H9 (cell line): ENCODE measurements around the gene ATG4B. TPM values are rescaled to one million over a fixed set of nuclear protein-coding genes. Genes with fewer than 3 reads are reported as not detected.

ENCODE experiments used
- DNase-seq: peaks from one replicate; pipeline ENCODE4 v3.0.0-alpha.2; 2017
- H2AFZ ChIP-seq: one replicate; pipeline ENCODE4 v1.6.1; 2013; ENCODE audit warnings: mild to moderate bottlenecking, low read length, control low read depth, moderate library complexity
- H2AK5ac ChIP-seq: 2 replicates; pipeline ENCODE4 v1.6.1; 2013; ENCODE audit warnings: low read length, control low read depth, mixed read lengths; ENCODE audit not compliant: insufficient read length
- H2BK120ac ChIP-seq: one replicate; pipeline ENCODE4 v1.6.1; 2013; ENCODE audit warnings: low read depth, mild to moderate bottlenecking, low read length, control low read depth, inconsistent platforms; ENCODE audit not compliant: poor library complexity, severe bottlenecking
- H2BK12ac ChIP-seq: 2 replicates; pipeline ENCODE4 v1.6.1; 2013; ENCODE audit warnings: low read length, control low read depth, mixed read lengths, low read depth; ENCODE audit not compliant: insufficient read length
- H2BK15ac ChIP-seq: 2 replicates; pipeline ENCODE4 v1.6.1; 2013; ENCODE audit warnings: low read depth, low read length, control low read depth
- H2BK20ac ChIP-seq: one replicate; pipeline ENCODE4 v1.6.1; 2013; ENCODE audit warnings: low read depth, mild to moderate bottlenecking, low read length, control low read depth, inconsistent platforms; ENCODE audit not compliant: poor library complexity, severe bottlenecking
- H2BK5ac ChIP-seq: 2 replicates; pipeline ENCODE4 v1.6.1; 2013; ENCODE audit warnings: low read length, control low read depth, mixed read lengths; ENCODE audit not compliant: insufficient read length
- H3K14ac ChIP-seq: 2 replicates; pipeline ENCODE4 v1.6.1; 2013; ENCODE audit warnings: low read length, control low read depth; ENCODE audit not compliant: insufficient read depth
- H3K18ac ChIP-seq: 2 replicates; pipeline ENCODE4 v1.6.1; 2013; ENCODE audit warnings: low read depth, mild to moderate bottlenecking, mixed read lengths, low read length, control low read depth; ENCODE audit not compliant: insufficient read length
- H3K23ac ChIP-seq: 2 replicates; pipeline ENCODE4 v1.6.1; 2013; ENCODE audit warnings: low read length, control low read depth, mixed read lengths, low read depth; ENCODE audit not compliant: insufficient read length
- H3K23me2 ChIP-seq: 2 replicates; pipeline ENCODE4 v1.6.1; 2013; ENCODE audit warnings: low read depth, mild to moderate bottlenecking, mixed read lengths, low read length, control low read depth; ENCODE audit not compliant: insufficient read length, poor library complexity, severe bottlenecking
- H3K27ac ChIP-seq: 2 replicates; pipeline ENCODE4 v1.5.1; 2013; ENCODE audit warnings: low read length, control low read depth, mixed read lengths, low read depth; ENCODE audit not compliant: insufficient read length
- H3K27me3 ChIP-seq: 2 replicates; pipeline ENCODE4 v1.6.1; 2013; ENCODE audit warnings: low read length, control low read depth, inconsistent platforms; ENCODE audit not compliant: insufficient read depth
- H3K4ac ChIP-seq: 2 replicates; pipeline ENCODE4 v1.6.1; 2013; ENCODE audit warnings: low read depth, mild to moderate bottlenecking, control low read depth, inconsistent platforms, low read length, moderate library complexity
- H3K4me1 ChIP-seq: 2 replicates; pipeline ENCODE4 v1.6.1; 2013; ENCODE audit warnings: low read length, control low read depth, inconsistent platforms; ENCODE audit not compliant: insufficient read depth
- H3K4me2 ChIP-seq: 2 replicates; pipeline ENCODE4 v1.6.1; 2013; ENCODE audit warnings: low read length, control low read depth, mixed read lengths; ENCODE audit not compliant: insufficient read length, insufficient read depth
- H3K56ac ChIP-seq: 2 replicates; pipeline ENCODE4 v1.6.1; 2013; ENCODE audit warnings: low read depth, mild to moderate bottlenecking, mixed read lengths, low read length, control low read depth; ENCODE audit not compliant: insufficient read length
- H3K79me1 ChIP-seq: 2 replicates; pipeline ENCODE4 v1.6.1; 2013; ENCODE audit warnings: low read depth, mild to moderate bottlenecking, moderate library complexity, low read length, control low read depth, inconsistent platforms; ENCODE audit not compliant: insufficient read depth, poor library complexity, severe bottlenecking
- H3K79me2 ChIP-seq: 2 replicates; pipeline ENCODE4 v1.6.1; 2013; ENCODE audit warnings: low read length, control low read depth, inconsistent platforms; ENCODE audit not compliant: insufficient read depth
- H3K9ac ChIP-seq: 2 replicates; pipeline ENCODE4 v1.6.1; 2013; ENCODE audit warnings: low read length, control low read depth, mixed read lengths; ENCODE audit not compliant: insufficient read length; ENCODE audit errors: extremely low read depth
- H3K9me3 ChIP-seq: one replicate; pipeline ENCODE4 v1.6.1; 2013; ENCODE audit warnings: low read depth, low read length, inconsistent platforms; ENCODE audit not compliant: control insufficient read depth
- H3T11ph ChIP-seq: one replicate; pipeline ENCODE4 v1.6.1; 2013; ENCODE audit warnings: mild to moderate bottlenecking, low read length, control low read depth, inconsistent platforms
- H4K20me1 ChIP-seq: one replicate; pipeline ENCODE4 v1.6.1; 2013; ENCODE audit not compliant: control insufficient read depth, insufficient read length, insufficient read depth
- H4K5ac ChIP-seq: 2 replicates; pipeline ENCODE4 v1.6.1; 2013; ENCODE audit warnings: low read depth, mild to moderate bottlenecking, mixed read lengths, low read length, control low read depth; ENCODE audit not compliant: insufficient read length
- H4K8ac ChIP-seq: replicated peaks from 2 replicates; pipeline ENCODE4 v1.6.1; 2013; ENCODE audit warnings: low read length, control low read depth, mixed read lengths, low read depth; ENCODE audit not compliant: insufficient read length
- H4K91ac ChIP-seq: 2 replicates; pipeline ENCODE4 v1.6.1; 2013; ENCODE audit warnings: low read depth, mild to moderate bottlenecking, moderate library complexity, mixed read lengths, low read length, control low read depth; ENCODE audit not compliant: insufficient read length
- H3K27ac Mint-ChIP-seq, 3 experiments: 2 replicates in 2 of 3; 3 replicates in 1 of 3; pipeline ENCODE4 v1.8.0; 2020 to 2021; ENCODE audit warnings: mixed read lengths in 3 of 3, mild to moderate bottlenecking in 1 of 3, moderate library complexity in 1 of 3
- H3K27me3 Mint-ChIP-seq: 2 replicates; pipeline ENCODE4 v1.8.0; 2021; ENCODE audit warnings: low read depth, mild to moderate bottlenecking, moderate library complexity, mixed read lengths
- H3K36me3 Mint-ChIP-seq, 3 experiments: 2 replicates in 2 of 3; 3 replicates in 1 of 3; pipeline ENCODE4 v1.8.0; 2020 to 2021; ENCODE audit warnings: low read depth in 3 of 3, mixed read lengths in 3 of 3; ENCODE audit not compliant: insufficient read depth in 1 of 3
- H3K4me1 Mint-ChIP-seq, 2 experiments: 2 replicates each; pipeline ENCODE4 v1.8.0; 2020; ENCODE audit warnings: mixed read lengths in 2 of 2
- H3K4me3 Mint-ChIP-seq, 2 experiments: 2 replicates in 1 of 2; 3 replicates in 1 of 2; pipeline ENCODE4 v1.8.0; 2020 to 2021; ENCODE audit warnings: mild to moderate bottlenecking in 2 of 2, mixed read lengths in 2 of 2, moderate library complexity in 1 of 2
- H3K9me3 Mint-ChIP-seq, 2 experiments: 2 replicates in 1 of 2; 3 replicates in 1 of 2; pipeline ENCODE4 v1.8.0; 2020; ENCODE audit warnings: mild to moderate bottlenecking in 2 of 2, mixed read lengths in 2 of 2, moderate library complexity in 1 of 2
- CTCF ChIP-seq: fragments of 200-600 bp; sonication (generic); conservative IDR thresholded peaks from 3 replicates; pipeline ENCODE4 v1.8.0; 2021; ENCODE audit warnings: antibody characterized with exemption, mild to moderate bottlenecking
- WGBS: extraction: QIAGEN DNeasy Blood & Tissue Kit; methylation state at CpG from one replicate; pipeline ENCODE4 v1.1.7; 2013; ENCODE audit warnings: missing lambda C conversion rate, low lambda C conversion rate, mixed read lengths; ENCODE audit not compliant: insufficient read length; ENCODE audit errors: extremely low coverage; 5-methylcytosine and 5-hydroxymethylcytosine counted together
- total RNA-seq: library from RNA; stranded (reverse); gene quantifications from 2 replicates; pipeline ENCODE4 v1.2.1, GENCODE V29; 2021

Gene ATG4B
- total RNA-seq, 1 experiment from 2014 or later: 105 TPM

GRCh38 chr2:241665731-241666440 lies 28.4 kb downstream of the ATG4B start:
- Histone ChIP-seq H2BK12ac (no peak overlapping the region), H3K79me1 (no peaks in the 10 kb centered on the region), H2BK15ac (no peak overlapping the region), H3K56ac (no peak overlapping the region), H3K23me2 (no peaks in the 10 kb centered on the region), H3K14ac (no peak overlapping the region), H2BK20ac (no peak overlapping the region), H2BK120ac (no peak overlapping the region), H3K4me2 (no peak overlapping the region), H2AFZ (no peak overlapping the region), H3K4ac (no peak overlapping the region), H3K4me1 (no peaks in the 10 kb centered on the region), H2BK5ac (no peak overlapping the region), H3K27ac (no peak overlapping the region), H4K8ac (no peak overlapping the region), H4K20me1 (no peaks in the 10 kb centered on the region), H2AK5ac (no peak overlapping the region), H4K5ac (no peak overlapping the region), H3K27me3 (no peaks in the 10 kb centered on the region; the same call in 1 of the 2 replicates), H3T11ph (no peak overlapping the region), H3K9me3 (no peaks in the 10 kb centered on the region), H3K79me2 (no peaks in the 10 kb centered on the region), H3K23ac (no peak overlapping the region), H3K9ac (no peak overlapping the region), H4K91ac (no peak overlapping the region), H3K18ac (no peak overlapping the region)
- no peak for TF ChIP-seq CTCF
- peaks cover 2 to 5% of the 10 kb centered on the region in 2 experiments; a peak in 3 of 4 replicates for H3K4me1 Mint-ChIP-seq
- peaks cover 10 to 60% (median 60%) of the 10 kb centered on the region in 3 experiments; a peak in 6 of 7 replicates for H3K36me3 Mint-ChIP-seq
- no CpG with 5 or more reads among the region's 23 CpGs for WGBS
- H3K27me3 Mint-ChIP-seq: no peaks in the 10 kb centered on the region; the same call in 1 of the 2 replicates
- no peak overlapping the region for H3K4me3 Mint-ChIP-seq
- DNase-seq: no peak
- no peak overlapping the region for H3K27ac Mint-ChIP-seq
- no peaks in the 10 kb centered on the region for H3K9me3 Mint-ChIP-seq
